ENCODE measurements around the gene ELP6. TPM values are rescaled to one million over a fixed set of nuclear protein-coding genes. Genes with fewer than 3 reads are reported as not detected.

ELP6 gene
- total and polyA plus RNA-seq, 12 donors, result 41.3 to 125 (median 48.6) TPM

DNA sequence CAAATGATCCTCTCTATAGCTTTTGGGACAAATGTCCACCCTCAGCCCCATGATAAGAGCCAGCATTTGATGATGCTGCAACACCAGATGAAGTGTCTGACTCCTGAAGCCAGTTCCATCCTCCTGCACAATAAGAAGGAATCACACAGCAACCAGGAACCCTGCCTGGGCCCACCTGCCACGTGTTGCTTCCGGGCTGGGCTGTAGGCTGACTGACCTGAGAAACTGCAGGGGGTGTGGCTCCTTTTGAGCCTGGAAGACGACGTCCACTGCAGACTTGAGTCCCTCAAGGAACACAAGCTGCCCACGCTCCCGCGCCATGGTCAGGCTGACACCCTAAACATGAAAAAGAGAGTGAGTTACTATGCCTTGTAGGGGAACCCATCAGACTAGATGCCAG lies 9.4 kb downstream of the ELP6 start:
- intact Hi-C loops (cut with DNase I), result no loop called here
- TF ChIP-seq POLR2A (IDR thresholded peaks at IDR 0.05) (no peak), CTCF (IDR thresholded peaks at IDR 0.05) (no peak)
- peaks cover 0 to 51% of the 10 kb centered on the region in 2 donors for H3K36me3 ChIP-seq (replicated peaks in 1 of 2)

GRCh38 chr3:47503033-47503432 lies 10.5 kb downstream of the ELP6 start:
- DNase-seq, result no peak
- H3K27me3 ChIP-seq, result no peaks in the 10 kb centered on the region
- intact Hi-C loops (cut with DNase I), result no loop called here
- WGBS, 4 donors, result 77 to 95% (median 80%) methylated on average over 2 of the region's 2 CpGs
- H3K36me3 ChIP-seq (replicated peaks in 1 of 2), result peaks cover 0 to 57% of the 10 kb centered on the region in 2 donors
- no peak overlapping the region for H3K4me3 ChIP-seq
- peak overlapping the region in 1 of 5 donors; percentile 20 for H3K27ac ChIP-seq
- no peaks in the 10 kb centered on the region for H3K4me1 ChIP-seq (replicated peaks in 1 of 2)
- no peaks in the 10 kb centered on the region for H3K9me3 ChIP-seq (replicated peaks in 1 of 3)
- no peak for TF ChIP-seq POLR2A (IDR thresholded peaks at IDR 0.05)
- no peak for TF ChIP-seq CTCF (IDR thresholded peaks at IDR 0.05)

More for the DNA sequence above, 9.4 kb downstream of the ELP6 start:
- H3K27me3 ChIP-seq, result no peaks in the 10 kb centered on the region
- no peak overlapping the region for H3K4me3 ChIP-seq
- WGBS, 4 donors, result 67 to 94% (median 89%) methylated on average over 3 to 7 of the region's 7 CpGs
- H3K4me1 ChIP-seq (replicated peaks in 1 of 2), result no peaks in the 10 kb centered on the region
- no peak for DNase-seq
- no peaks in the 10 kb centered on the region for H3K9me3 ChIP-seq (replicated peaks in 1 of 3)
- no peak overlapping the region for H3K27ac ChIP-seq

GRCh38 chr3:47496892-47497291 lies 16.6 kb downstream of the ELP6 start:
- H3K4me1 ChIP-seq (replicated peaks in 1 of 2), result no peaks in the 10 kb centered on the region
- H3K27me3 ChIP-seq, result no peaks in the 10 kb centered on the region
- peaks cover 0 to 71% of the 10 kb centered on the region in 2 donors for H3K36me3 ChIP-seq (replicated peaks in 1 of 2)
- no peak overlapping the region for H3K27ac ChIP-seq
- no peaks in the 10 kb centered on the region for H3K9me3 ChIP-seq (replicated peaks in 1 of 3)
- TF ChIP-seq CTCF (IDR thresholded peaks at IDR 0.05) (no peak), POLR2A (IDR thresholded peaks at IDR 0.05) (no peak)
- no peak overlapping the region for H3K4me3 ChIP-seq
- no peak for DNase-seq
- intact Hi-C loops (cut with DNase I), result no loop called here

GRCh38 chr3:47495886-47496285 lies 17.6 kb downstream of the ELP6 start:
- Histone ChIP-seq H3K27me3 (no peaks in the 10 kb centered on the region), H3K36me3 (replicated peaks in 1 of 2) (peaks cover 0 to 61% of the 10 kb centered on the region in 2 donors), H3K4me1 (replicated peaks in 1 of 2) (no peaks in the 10 kb centered on the region), H3K4me3 (no peak overlapping the region), H3K9me3 (replicated peaks in 1 of 3) (no peaks in the 10 kb centered on the region), H3K27ac (no peak overlapping the region)
- no peak for DNase-seq
- WGBS, 4 donors, result 96 to 100% (median 97%) methylated on average over 6 to 8 of the region's 8 CpGs
- intact Hi-C loops (cut with DNase I), result no loop called here
- no peak for TF ChIP-seq POLR2A (IDR thresholded peaks at IDR 0.05)
- TF ChIP-seq CTCF (IDR thresholded peaks at IDR 0.05), result no peak
